CD4-positive, CD25-positive, alpha-beta regulatory T cell (primary cell): Measurements from ENCODE around the gene HAUS1. TPM values are rescaled to one million over a fixed set of nuclear protein-coding genes. Genes with fewer than 3 reads are reported as not detected.

ENCODE experiments used
- polyA plus RNA-seq, 4 donors: library from polyadenylated mRNA; unstranded; fragments of 300-500 nt; fragmentation: Illumina TruSeq; gene quantifications; one replicate each; pipeline ENCODE4 v1.2.3, GENCODE V29; 2021
- total RNA-seq: library from RNA; stranded (reverse); gene quantifications from one replicate; pipeline ENCODE4 v1.2.3, GENCODE V29; 2022

HAUS1 gene
- total and polyA plus RNA-seq, 5 donors from 2014 or later, result 21.3 to 72.1 (median 58.5) TPM

Other genes starting within 250 kb of the HAUS1 start
- gene EPG5, start 137.1 kb upstream of the HAUS1 start, total RNA-seq, result 49.8 TPM
- gene EPG5, start 137.1 kb upstream of the HAUS1 start, polyA plus RNA-seq, result 1 to 10 TPM; 4.1 to 6.0 (median 5.2) TPM
- gene PSTPIP2, start 32.1 kb upstream of the HAUS1 start, total RNA-seq, result 14.3 TPM
- gene PSTPIP2, start 32.1 kb upstream of the HAUS1 start, polyA plus RNA-seq, result 10 to 100 TPM; 10.3 to 16.1 (median 11.9) TPM
- gene ATP5F1A, start 6.1 kb upstream of the HAUS1 start, total RNA-seq, result 171 TPM
- gene ATP5F1A, start 6.1 kb upstream of the HAUS1 start, polyA plus RNA-seq, result 100 to 1,000 TPM; 553 to 620 (median 576) TPM